Astrocyte (in vitro differentiated cells and primary cell): Measurements from ENCODE around the gene ATRAID. TPM values are rescaled to one million over a fixed set of nuclear protein-coding genes. Genes with fewer than 3 reads are reported as not detected.

Source experiments
- DNase-seq: peaks from one replicate; pipeline ENCODE4 v3.0.0-alpha.2; 2010; ENCODE audit warnings: low read depth
- FAIRE-seq: peaks from 2 replicates; lab custom pipeline; 2011; peaks lifted over from hg19 to GRCh38; lab: Jason Lieb, UNC
- H2AFZ ChIP-seq: 2 replicates; pipeline ENCODE4 v1.6.0; 2012; ENCODE audit warnings: low read depth, low read length, inconsistent platforms
- H3K27ac ChIP-seq: 2 replicates; pipeline ENCODE4 v1.5.1; 2011; ENCODE audit warnings: low read depth, low read length, inconsistent platforms
- H3K27me3 ChIP-seq: 2 replicates; pipeline ENCODE4 v1.6.0; 2011; ENCODE audit warnings: low read length, inconsistent platforms; ENCODE audit not compliant: insufficient read depth
- H3K36me3 ChIP-seq: 2 replicates; pipeline ENCODE4 v1.5.1; 2011; ENCODE audit warnings: low read length, inconsistent platforms; ENCODE audit not compliant: insufficient read depth
- H3K4me1 ChIP-seq: 2 replicates; pipeline ENCODE4 v1.5.1; 2011; ENCODE audit warnings: low read length, inconsistent platforms; ENCODE audit not compliant: insufficient read depth
- H3K4me2 ChIP-seq: 2 replicates; pipeline ENCODE4 v1.6.0; 2012; ENCODE audit warnings: low read length, inconsistent platforms
- H3K4me3 ChIP-seq: 2 replicates; pipeline ENCODE4 v1.5.1; 2011; ENCODE audit warnings: low read depth, mild to moderate bottlenecking, low read length, inconsistent platforms; ENCODE audit not compliant: insufficient read depth
- H3K79me2 ChIP-seq: 2 replicates; pipeline ENCODE4 v1.6.0; 2012; ENCODE audit warnings: mild to moderate bottlenecking, low read length, inconsistent platforms; ENCODE audit not compliant: insufficient read depth
- H3K9ac ChIP-seq: 2 replicates; pipeline ENCODE4 v1.6.0; 2012; ENCODE audit warnings: mild to moderate bottlenecking, low read length, inconsistent platforms
- H3K9me3 ChIP-seq: 2 replicates; pipeline ENCODE4 v1.5.1; 2012; ENCODE audit warnings: low read depth, mild to moderate bottlenecking, low read length, inconsistent platforms; ENCODE audit not compliant: insufficient read depth
- H4K20me1 ChIP-seq: 2 replicates; pipeline ENCODE4 v1.6.0; 2012; ENCODE audit warnings: low read length, inconsistent platforms; ENCODE audit not compliant: insufficient read depth
- H3K27ac Mint-ChIP-seq: one replicate; pipeline ENCODE4 v1.8.0; 2021; ENCODE audit warnings: mild to moderate bottlenecking, mixed read lengths; ENCODE audit not compliant: unreplicated experiment
- H3K27me3 Mint-ChIP-seq: one replicate; pipeline ENCODE4 v1.8.0; 2021; ENCODE audit warnings: low read depth, mixed read lengths; ENCODE audit not compliant: unreplicated experiment
- H3K36me3 Mint-ChIP-seq: one replicate; pipeline ENCODE4 v1.8.0; 2021; ENCODE audit warnings: low read depth, mixed read lengths; ENCODE audit not compliant: unreplicated experiment
- H3K4me1 Mint-ChIP-seq: one replicate; pipeline ENCODE4 v1.8.0; 2021; ENCODE audit warnings: low read depth, mixed read lengths; ENCODE audit not compliant: unreplicated experiment
- H3K4me3 Mint-ChIP-seq: one replicate; pipeline ENCODE4 v1.8.0; 2021; ENCODE audit warnings: mild to moderate bottlenecking, moderate library complexity, mixed read lengths; ENCODE audit not compliant: unreplicated experiment
- H3K9me3 Mint-ChIP-seq: one replicate; pipeline ENCODE4 v1.8.0; 2021; ENCODE audit warnings: mild to moderate bottlenecking, mixed read lengths; ENCODE audit not compliant: unreplicated experiment
- EZH2 ChIP-seq: IDR thresholded peaks from 2 replicates; pipeline ENCODE4 v1.6.1; 2012; ENCODE audit warnings: mild to moderate bottlenecking, low read length, inconsistent platforms; ENCODE audit not compliant: insufficient read depth
- total RNA-seq: library from RNA; stranded (reverse); gene quantifications from 2 replicates; pipeline ENCODE4 v1.2.1, GENCODE V29; 2021
- TF ChIP-seq, protein P1 (sequence below): IDR thresholded peaks from 2 replicates; pipeline ENCODE4 v1.5.1; 2011; ENCODE audit warnings: low read depth, mild to moderate bottlenecking, inconsistent platforms, low read length, moderate library complexity; ENCODE audit not compliant: insufficient read depth

The ATRAID gene
- total RNA-seq, 1 donor from 2014 or later, result 62.9 TPM

DNA sequence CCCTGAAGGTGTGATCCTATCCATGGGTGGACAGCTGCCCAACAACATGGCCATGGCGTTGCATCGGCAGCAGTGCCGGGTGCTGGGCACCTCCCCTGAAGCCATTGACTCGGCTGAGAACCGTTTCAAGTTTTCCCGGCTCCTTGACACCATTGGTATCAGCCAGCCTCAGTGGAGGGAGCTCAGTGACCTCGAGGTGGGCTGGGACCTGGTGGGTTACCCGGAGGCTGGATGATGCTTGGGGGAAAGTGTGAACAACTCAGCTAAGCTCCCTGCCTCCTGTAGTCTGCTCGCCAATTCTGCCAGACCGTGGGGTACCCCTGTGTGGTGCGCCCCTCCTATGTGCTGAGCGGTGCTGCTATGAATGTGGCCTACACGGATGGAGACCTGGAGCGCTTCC lies 21.5 kb downstream of the ATRAID start:
- no peak overlapping the region for H3K27ac Mint-ChIP-seq
- TF ChIP-seq, protein P1, sequence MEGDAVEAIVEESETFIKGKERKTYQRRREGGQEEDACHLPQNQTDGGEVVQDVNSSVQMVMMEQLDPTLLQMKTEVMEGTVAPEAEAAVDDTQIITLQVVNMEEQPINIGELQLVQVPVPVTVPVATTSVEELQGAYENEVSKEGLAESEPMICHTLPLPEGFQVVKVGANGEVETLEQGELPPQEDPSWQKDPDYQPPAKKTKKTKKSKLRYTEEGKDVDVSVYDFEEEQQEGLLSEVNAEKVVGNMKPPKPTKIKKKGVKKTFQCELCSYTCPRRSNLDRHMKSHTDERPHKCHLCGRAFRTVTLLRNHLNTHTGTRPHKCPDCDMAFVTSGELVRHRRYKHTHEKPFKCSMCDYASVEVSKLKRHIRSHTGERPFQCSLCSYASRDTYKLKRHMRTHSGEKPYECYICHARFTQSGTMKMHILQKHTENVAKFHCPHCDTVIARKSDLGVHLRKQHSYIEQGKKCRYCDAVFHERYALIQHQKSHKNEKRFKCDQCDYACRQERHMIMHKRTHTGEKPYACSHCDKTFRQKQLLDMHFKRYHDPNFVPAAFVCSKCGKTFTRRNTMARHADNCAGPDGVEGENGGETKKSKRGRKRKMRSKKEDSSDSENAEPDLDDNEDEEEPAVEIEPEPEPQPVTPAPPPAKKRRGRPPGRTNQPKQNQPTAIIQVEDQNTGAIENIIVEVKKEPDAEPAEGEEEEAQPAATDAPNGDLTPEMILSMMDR, result no peak
- TF ChIP-seq EZH2, result no peak
- DNase-seq (no peak), FAIRE-seq (no peak)
- Histone ChIP-seq H3K9me3 (no peaks in the 10 kb centered on the region), H4K20me1 (peaks cover 17% of the 10 kb centered on the region), H3K79me2 (no peaks in the 10 kb centered on the region), H2AFZ (no peak overlapping the region), H3K27ac (no peak overlapping the region), H3K36me3 (peaks cover 67% of the 10 kb centered on the region), H3K4me2 (no peak overlapping the region), H3K4me1 (no peaks in the 10 kb centered on the region), H3K9ac (no peak overlapping the region), H3K4me3 (no peak overlapping the region), H3K27me3 (no peaks in the 10 kb centered on the region)
- H3K36me3 Mint-ChIP-seq, result peaks cover 17% of the 10 kb centered on the region
- H3K9me3 Mint-ChIP-seq, result no peaks in the 10 kb centered on the region
- no peak overlapping the region for H3K4me3 Mint-ChIP-seq
- no peaks in the 10 kb centered on the region for H3K27me3 Mint-ChIP-seq
- no peaks in the 10 kb centered on the region for H3K4me1 Mint-ChIP-seq

DNA sequence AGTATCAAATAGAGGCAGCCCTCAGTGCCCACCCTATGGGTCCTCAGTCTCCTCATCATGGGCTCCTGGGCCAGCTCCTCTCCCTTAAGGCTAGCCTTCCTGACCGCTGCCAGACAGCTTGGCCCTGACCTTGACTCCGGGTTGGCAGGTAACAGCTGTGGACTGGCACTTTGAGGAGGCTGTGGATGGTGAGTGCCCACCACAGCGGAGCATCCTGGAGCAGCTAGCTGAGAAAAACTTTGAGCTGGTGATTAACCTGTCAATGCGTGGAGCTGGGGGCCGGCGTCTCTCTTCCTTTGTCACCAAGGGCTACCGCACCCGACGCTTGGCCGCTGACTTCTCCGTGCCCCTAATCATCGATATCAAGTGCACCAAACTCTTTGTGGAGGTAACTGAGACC lies 24.3 kb downstream of the ATRAID start:
- H3K36me3 ChIP-seq, result peaks cover 74% of the 10 kb centered on the region
- H3K4me2 ChIP-seq, result no peak overlapping the region
- no peaks in the 10 kb centered on the region for H3K9me3 Mint-ChIP-seq
- no peak for DNase-seq
- no peaks in the 10 kb centered on the region for H3K27me3 ChIP-seq
- no peak overlapping the region for H3K4me3 Mint-ChIP-seq
- no peaks in the 10 kb centered on the region for H3K4me1 Mint-ChIP-seq
- H3K9ac ChIP-seq, result no peak overlapping the region
- peaks cover 22% of the 10 kb centered on the region for H3K36me3 Mint-ChIP-seq
- no peaks in the 10 kb centered on the region for H3K27me3 Mint-ChIP-seq
- FAIRE-seq, result no peak
- no peak overlapping the region for H3K27ac Mint-ChIP-seq
- H3K4me1 ChIP-seq, result no peaks in the 10 kb centered on the region
- peaks cover 18% of the 10 kb centered on the region for H4K20me1 ChIP-seq
- no peak overlapping the region for H3K4me3 ChIP-seq
- H3K79me2 ChIP-seq, result no peaks in the 10 kb centered on the region
- H3K27ac ChIP-seq, result no peak overlapping the region
- TF ChIP-seq, protein P1, result no peak
- no peak for TF ChIP-seq EZH2
- H3K9me3 ChIP-seq, result no peaks in the 10 kb centered on the region
- H2AFZ ChIP-seq, result no peak overlapping the region

DNA sequence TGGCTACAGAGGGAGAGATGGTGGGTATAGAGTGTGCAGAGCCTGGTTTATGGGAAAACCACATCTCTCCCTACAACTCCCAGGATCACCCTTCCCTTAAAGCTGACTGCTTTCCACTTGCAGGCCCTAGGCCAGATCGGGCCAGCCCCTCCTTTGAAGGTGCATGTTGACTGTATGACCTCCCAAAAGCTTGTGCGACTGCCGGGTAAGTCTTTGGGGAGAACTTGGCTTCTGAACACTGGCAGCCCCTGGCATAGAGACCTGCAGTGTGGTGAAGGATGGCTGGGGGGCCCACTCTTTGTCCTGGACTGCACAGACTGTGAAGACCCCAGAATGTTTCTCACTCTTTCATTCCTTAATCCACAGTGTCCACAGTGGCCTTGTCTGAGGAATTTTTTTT lies 24.8 kb downstream of the ATRAID start:
- Histone ChIP-seq H3K9me3 (no peaks in the 10 kb centered on the region), H3K36me3 (peaks cover 70% of the 10 kb centered on the region), H2AFZ (no peak overlapping the region), H3K4me2 (no peak overlapping the region), H3K4me1 (no peaks in the 10 kb centered on the region), H3K27ac (no peak overlapping the region), H4K20me1 (peaks cover 19% of the 10 kb centered on the region), H3K4me3 (no peak overlapping the region), H3K9ac (no peak overlapping the region), H3K79me2 (no peaks in the 10 kb centered on the region), H3K27me3 (no peaks in the 10 kb centered on the region)
- H3K36me3 Mint-ChIP-seq, result peaks cover 20% of the 10 kb centered on the region
- no peak overlapping the region for H3K27ac Mint-ChIP-seq
- FAIRE-seq (no peak), DNase-seq (no peak)
- no peaks in the 10 kb centered on the region for H3K4me1 Mint-ChIP-seq
- no peak overlapping the region for H3K4me3 Mint-ChIP-seq
- TF ChIP-seq, protein P1, result no peak
- no peak for TF ChIP-seq EZH2
- H3K9me3 Mint-ChIP-seq, result no peaks in the 10 kb centered on the region
- no peaks in the 10 kb centered on the region for H3K27me3 Mint-ChIP-seq
